Right lung (tissue), 5 donors: Measurements from ENCODE around the gene PTPN6. TPM values are rescaled to one million over a fixed set of nuclear protein-coding genes. Genes with fewer than 3 reads are reported as not detected.

Source experiments
- DNase-seq, 2 donors: peaks; one replicate each; pipeline ENCODE4 v3.0.0-alpha.2; 2013
- polyA plus RNA-seq, 5 donors: library from polyadenylated mRNA; unstranded; fragments of 120-200 nt; gene quantifications; one replicate each; pipeline versions ENCODE4 v1.2.1 to v1.2.3, GENCODE V29; 2013; ENCODE audit warnings: inconsistent platforms in 1 of 5, low replicate concordance in 1 of 5; ENCODE audit not compliant: insufficient read length in 5 of 5, insufficient read depth in 1 of 5

PTPN6 gene
- polyA plus RNA-seq, 5 donors, result 15.1 to 21.8 (median 19.0) TPM

GRCh38 chr12:7004840-7005239 is 53.7 kb downstream of the PTPN6 start:
- no peak for DNase-seq

- no peak for DNase-seq
Observed at GRCh38 chr12:7005311-7005710, 54.2 kb downstream of the PTPN6 start.

- no peak for DNase-seq
Observed at GRCh38 chr12:7006639-7007038, 55.5 kb downstream of the PTPN6 start.

- DNase-seq, result no peak
Observed at GRCh38 chr12:7008864-7009263, 57.7 kb downstream of the PTPN6 start.

- DNase-seq, result no peak
Observed at GRCh38 chr12:7009512-7009911, 58.4 kb downstream of the PTPN6 start.

Other genes with a start within 250 kb of the PTPN6 start
- gene COPS7A, start 227.3 kb upstream of the PTPN6 start, polyA plus RNA-seq, result 10 to 100 TPM; 48.4 to 59.1 (median 56.3) TPM
- 100 to 1,000 TPM; 147 to 203 (median 179) TPM for gene MLF2, start 198.2 kb upstream of the PTPN6 start, polyA plus RNA-seq
- 1,000 to 10,000 TPM in 1 of 5 donors, 100 to 1,000 TPM in 4; 621 to 1,050 (median 719) TPM for gene PTMS, start 185.0 kb upstream of the PTPN6 start, polyA plus RNA-seq
- 1 to 10 TPM; 1.3 to 2.9 (median 1.7) TPM for gene LAG3, start 178.8 kb upstream of the PTPN6 start, polyA plus RNA-seq
- 100 to 1,000 TPM in 1 of 5 donors, 10 to 100 TPM in 4; 73.5 to 108 (median 89.3) TPM for gene CD4, start 161.8 kb upstream of the PTPN6 start, polyA plus RNA-seq
- 10 to 100 TPM in 4 of 5 donors, 1 to 10 TPM in 1; 7.1 to 17.0 (median 12.1) TPM for gene GPR162, start 129.5 kb upstream of the PTPN6 start, polyA plus RNA-seq
- gene P3H3, start 122.9 kb upstream of the PTPN6 start, polyA plus RNA-seq, result 10 to 100 TPM; 14.5 to 40.9 (median 21.7) TPM
- gene GNB3, start 110.4 kb upstream of the PTPN6 start, polyA plus RNA-seq, result 1 to 10 TPM; 3.5 to 8.4 (median 6.0) TPM
- 10 to 100 TPM; 23.4 to 69.1 (median 38.0) TPM for gene CDCA3, start 100.1 kb upstream of the PTPN6 start, polyA plus RNA-seq
- 10 to 100 TPM; 46.9 to 65.2 (median 53.2) TPM for gene USP5, start 99.2 kb upstream of the PTPN6 start, polyA plus RNA-seq
- 100 to 1,000 TPM; 420 to 565 (median 460) TPM for gene TPI1, start 83.8 kb upstream of the PTPN6 start, polyA plus RNA-seq
- gene SPSB2, start 78.1 kb upstream of the PTPN6 start, polyA plus RNA-seq, result 10 to 100 TPM in 1 of 5 donors, 1 to 10 TPM in 4; 4.1 to 17.1 (median 5.6) TPM
- gene LRRC23, start 46.5 kb upstream of the PTPN6 start, polyA plus RNA-seq, result 10 to 100 TPM; 14.1 to 34.8 (median 26.6) TPM
- gene ENO2, start 36.8 kb upstream of the PTPN6 start, polyA plus RNA-seq, result 10 to 100 TPM in 4 of 5 donors, 1 to 10 TPM in 1; 9.0 to 17.8 (median 14.9) TPM
- 100 to 1,000 TPM in 3 of 5 donors, 10 to 100 TPM in 2; 80.2 to 135 (median 118) TPM for gene ATN1, start 23.4 kb upstream of the PTPN6 start, polyA plus RNA-seq
- 10 to 100 TPM in 1 of 5 donors, 1 to 10 TPM in 2, not detected in 2; 5.9 to 20.2 (median 7.9) TPM for gene RNU7-1, start 7.5 kb upstream of the PTPN6 start, polyA plus RNA-seq
- 100 to 1,000 TPM; 179 to 281 (median 188) TPM for gene C12orf57, start 7.3 kb upstream of the PTPN6 start, polyA plus RNA-seq
- 100 to 1,000 TPM; 274 to 333 (median 302) TPM for gene PHB2, start 19.3 kb downstream of the PTPN6 start, polyA plus RNA-seq
- gene EMG1, start 19.6 kb downstream of the PTPN6 start, polyA plus RNA-seq, result 10 to 100 TPM; 43.5 to 52.7 (median 50.2) TPM
- gene LPCAT3, start 67.1 kb downstream of the PTPN6 start, polyA plus RNA-seq, result 10 to 100 TPM; 56.7 to 67.9 (median 60.4) TPM
- gene C1S, start 109.4 kb downstream of the PTPN6 start, polyA plus RNA-seq, result 100 to 1,000 TPM in 4 of 5 donors, 10 to 100 TPM in 1; 97.0 to 139 (median 120) TPM
- gene C1R, start 141.1 kb downstream of the PTPN6 start, polyA plus RNA-seq, result 10 to 100 TPM; 78.8 to 96.0 (median 90.9) TPM
- gene C1RL, start 157.9 kb downstream of the PTPN6 start, polyA plus RNA-seq, result 10 to 100 TPM; 46.5 to 66.7 (median 59.0) TPM
- gene RBP5, start 177.5 kb downstream of the PTPN6 start, polyA plus RNA-seq, result 10 to 100 TPM; 11.8 to 25.2 (median 20.1) TPM
- gene CLSTN3, start 179.0 kb downstream of the PTPN6 start, polyA plus RNA-seq, result 10 to 100 TPM; 46.7 to 68.1 (median 63.9) TPM
- gene PEX5, start 238.3 kb downstream of the PTPN6 start, polyA plus RNA-seq, result 10 to 100 TPM; 37.7 to 56.9 (median 49.2) TPM